HCT116 (cell line): Measurements from ENCODE around the gene HPCAL4. TPM values are rescaled to one million over a fixed set of nuclear protein-coding genes. Genes with fewer than 3 reads are reported as not detected.

Source experiments
- ATAC-seq: fragments of 200-7000 bp; cut with Tn5 transposase; 2 replicates; pipeline ENCODE4 v1.9.1; 2020; ENCODE audit warnings: mild to moderate bottlenecking, moderate library complexity
- BruUV-seq: library from RNA; stranded (reverse); fragments of 400-500 nt; replicated peaks from 2 replicates; lab custom pipeline; 2021; lab: Mats Ljungman, UMichigan
- CTCF ChIA-PET: fragments of 300-600 bp; sonication (Branson Sonifier 250); formaldehyde crosslinking; loops from one replicate; lab custom pipeline; 2021; ENCODE audit warnings: antibody characterized with exemption; lab: Charles Lee
- POLR2A ChIA-PET: fragments of 300-600, 350-600 bp; sonication (Branson Sonifier 250); formaldehyde crosslinking; loops from one replicate; lab custom pipeline; 2021; ENCODE audit warnings: antibody characterized with exemption; lab: Charles Lee
- RAD21 ChIA-PET, 2 experiments: fragments of 300-600 bp; sonication (Branson Sonifier 250); formaldehyde crosslinking; loops; one replicate each; lab custom pipeline; 2023; ENCODE audit warnings: low total read pairs in 2 of 2; ENCODE audit not compliant: uncharacterized antibody in 2 of 2, unreplicated experiment in 2 of 2, low non-redundant PET in 1 of 2; lab: Charles Lee
- DNase-seq: peaks from one replicate; pipeline ENCODE4 v3.0.0-alpha.2; 2010; ENCODE audit warnings: low read depth, low spot score
- H2AFZ ChIP-seq: fragments of 200-600 bp; shearing (Covaris generic), sonication (generic); 2 replicates; pipeline ENCODE4 v1.6.1; 2017; ENCODE audit warnings: low read depth, mixed run types, mixed read lengths, antibody characterized with exemption, low read length; ENCODE audit not compliant: poor library complexity, severe bottlenecking
- H3K27ac ChIP-seq: 2 replicates; pipeline ENCODE4 v1.5.1; 2012; ENCODE audit warnings: low read depth, low read length
- H3K27me3 ChIP-seq: fragments of 200-600 bp; sonication (generic); 2 replicates; pipeline ENCODE4 v1.6.1; 2016; ENCODE audit warnings: mixed run types, low read length, mixed read lengths; ENCODE audit not compliant: insufficient read depth
- H3K36me3 ChIP-seq, 2 experiments: fragments of 200-500 bp in 1 of 2; fragments of 200-600 bp in 1 of 2; sonication (Bioruptor generic) in 1 of 2; sonication (generic) in 1 of 2; 2 replicates each; pipeline versions ENCODE4 v1.5.1 to v1.6.1; 2014 to 2016; ENCODE audit warnings: low read length in 2 of 2, inconsistent platforms in 1 of 2, mixed read lengths in 1 of 2, mixed run types in 1 of 2; ENCODE audit not compliant: insufficient read depth in 2 of 2, control insufficient read depth in 1 of 2
- H3K4me1 ChIP-seq, 2 experiments: fragments of 200-600 bp in 1 of 2; sonication (generic) in 1 of 2; 2 replicates each; pipeline versions ENCODE4 v1.5.1 to v1.6.1; 2012 to 2017; ENCODE audit warnings: low read length in 2 of 2, inconsistent platforms in 1 of 2, mild to moderate bottlenecking in 1 of 2, mixed read lengths in 1 of 2, mixed run types in 1 of 2, moderate library complexity in 1 of 2; ENCODE audit not compliant: insufficient read depth in 2 of 2, control insufficient read depth in 1 of 2
- H3K4me2 ChIP-seq: fragments of 200-600 bp; sonication (generic); 2 replicates; pipeline ENCODE4 v1.6.1; 2017; ENCODE audit warnings: mixed run types, low read length, mixed read lengths
- H3K4me3 ChIP-seq, 2 experiments: fragments of 200-600 bp in 1 of 2; sonication (generic) in 1 of 2; replicated peaks in 1 of 2; 2 replicates each; pipeline ENCODE4 v1.5.1; 2011 to 2016; ENCODE audit warnings: low read length in 2 of 2, control low read depth in 1 of 2, low read depth in 1 of 2, mild to moderate bottlenecking in 1 of 2, mixed read lengths in 1 of 2, mixed run types in 1 of 2
- H3K79me2 ChIP-seq: fragments of 200-600 bp; sonication (generic); 2 replicates; pipeline ENCODE4 v1.6.1; 2017; ENCODE audit warnings: mild to moderate bottlenecking, mixed run types, low read length, moderate library complexity, mixed read lengths; ENCODE audit not compliant: insufficient read depth
- H3K9ac ChIP-seq: fragments of 200-600 bp; sonication (generic); 2 replicates; pipeline ENCODE4 v1.6.1; 2016; ENCODE audit warnings: low read length, mixed read lengths
- H3K9me2 ChIP-seq: fragments of 200-600 bp; sonication (generic), shearing (Covaris generic); 2 replicates; pipeline ENCODE4 v1.6.1; 2017; ENCODE audit warnings: mixed run types, mild to moderate bottlenecking, moderate library complexity; ENCODE audit not compliant: insufficient read depth
- H3K9me3 ChIP-seq, 2 experiments: fragments of 200-500 bp in 1 of 2; fragments of 200-600 bp in 1 of 2; sonication (Bioruptor generic) in 1 of 2; sonication (generic) in 1 of 2; 2 replicates each; pipeline ENCODE4 v1.6.1; 2014 to 2017; ENCODE audit warnings: low read length in 2 of 2, mixed read lengths in 2 of 2, inconsistent platforms in 1 of 2, low read depth in 1 of 2, mild to moderate bottlenecking in 1 of 2, mixed run types in 1 of 2, moderate library complexity in 1 of 2; ENCODE audit not compliant: control insufficient read depth in 1 of 2, insufficient read depth in 1 of 2
- H4K20me1 ChIP-seq: fragments of 200-600 bp; sonication (generic), shearing (Covaris generic); 2 replicates; pipeline ENCODE4 v1.6.1; 2017; ENCODE audit warnings: mixed run types, mild to moderate bottlenecking, moderate library complexity; ENCODE audit not compliant: insufficient read depth
- ATF3 ChIP-seq: IDR thresholded peaks from 2 replicates; pipeline ENCODE4 v1.6.1; 2012
- CBX3 ChIP-seq: IDR thresholded peaks from 2 replicates; pipeline ENCODE4 v1.6.1; 2012; ENCODE audit warnings: low read depth
- EGR1 ChIP-seq: IDR thresholded peaks from 2 replicates; pipeline ENCODE4 v1.6.1; 2012; ENCODE audit warnings: low read depth
- FOSL1 ChIP-seq: IDR thresholded peaks from 2 replicates; pipeline ENCODE4 v1.6.1; 2012; ENCODE audit warnings: low read depth
- SIN3A ChIP-seq: IDR thresholded peaks from 2 replicates; pipeline ENCODE4 v1.6.1; 2012; ENCODE audit warnings: low read depth
- TCF7L2 ChIP-seq: IDR thresholded peaks from 2 replicates; pipeline ENCODE4 v1.7.0; 2011; ENCODE audit warnings: borderline replicate concordance, inconsistent platforms; ENCODE audit not compliant: insufficient read depth, insufficient read length; ENCODE audit errors: extremely low read depth
- ZFX ChIP-seq: fragments of 450-650 bp; IDR thresholded peaks from 2 replicates; pipeline ENCODE4 v1.6.1; 2017
- intact Hi-C: fragments of 100-400 bp; cut with micrococcal nuclease; formaldehyde crosslinking; loops from 2 replicates; pipeline ENCODE4 v1.10.0; 2022
- total RNA-seq: library from RNA; stranded (reverse); gene quantifications from one replicate; pipeline ENCODE4 v1.2.1, GENCODE V29; 2021; ENCODE audit not compliant: unreplicated experiment
- TF ChIP-seq, protein P1 (sequence below), 3 experiments: fragments of 200-600 bp in 1 of 3; sonication (generic) in 1 of 3; IDR thresholded peaks in 2 of 3; conservative IDR thresholded peaks in 1 of 3; 2 replicates each; pipeline ENCODE4 v1.5.1; 2012 to 2017; ENCODE audit warnings: low read depth in 2 of 3, low read length in 2 of 3, antibody characterized with exemption in 1 of 3, borderline replicate concordance in 1 of 3, control low read depth in 1 of 3, mild to moderate bottlenecking in 1 of 3, mixed read lengths in 1 of 3, mixed run types in 1 of 3, moderate library complexity in 1 of 3; ENCODE audit not compliant: insufficient read depth in 1 of 3

The HPCAL4 gene
- total RNA-seq, 1 experiment from 2014 or later = 5.2 TPM

GRCh38 chr1:39688706-39689105 lies 2.5 kb downstream of the HPCAL4 start (continued):
- TF ChIP-seq ATF3 = no peak

DNA sequence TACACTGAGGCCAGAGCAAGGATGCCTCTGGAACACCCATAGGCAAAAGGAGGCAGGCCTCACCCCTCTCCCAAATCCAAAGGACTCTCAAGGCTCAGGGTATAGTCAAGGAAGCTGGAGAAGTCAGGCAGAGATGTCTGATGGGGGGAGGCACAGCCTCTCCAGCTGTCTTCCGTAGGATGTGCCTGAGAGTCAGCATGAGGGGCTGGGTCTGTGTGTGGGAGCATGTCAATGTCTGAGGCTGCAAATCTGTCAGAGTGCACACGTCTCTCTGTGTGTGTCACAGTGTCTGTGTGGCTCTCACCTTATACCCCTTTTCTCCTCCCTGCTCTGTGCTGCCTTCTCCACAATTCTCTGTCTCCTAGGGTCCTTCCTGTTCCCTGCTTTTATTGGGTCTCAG lies 4.0 kb downstream of the HPCAL4 start:
- no peak overlapping the region for H3K4me2 ChIP-seq
- no TSS peak for BruUV-seq
- no peak overlapping the region for H3K9ac ChIP-seq
- intact Hi-C loops = no loop called here
- H2AFZ ChIP-seq = no peak overlapping the region
- H3K9me2 ChIP-seq = no peaks in the 10 kb centered on the region
- DNase-seq = no peak
- H3K79me2 ChIP-seq = no peaks in the 10 kb centered on the region
- H3K27ac ChIP-seq = no peak overlapping the region
- H3K27me3 ChIP-seq = no peaks in the 10 kb centered on the region
- no peaks in the 10 kb centered on the region for H3K36me3 ChIP-seq
- no peak overlapping the region for H3K4me3 ChIP-seq
- POLR2A ChIA-PET = no interaction called here
- RAD21 ChIA-PET = no interaction called here
- TF ChIP-seq EGR1 (no peak), CBX3 (no peak), ZFX (no peak), FOSL1 (no peak), SIN3A (no peak), TCF7L2 (no peak)
- TF ChIP-seq, protein P1, sequence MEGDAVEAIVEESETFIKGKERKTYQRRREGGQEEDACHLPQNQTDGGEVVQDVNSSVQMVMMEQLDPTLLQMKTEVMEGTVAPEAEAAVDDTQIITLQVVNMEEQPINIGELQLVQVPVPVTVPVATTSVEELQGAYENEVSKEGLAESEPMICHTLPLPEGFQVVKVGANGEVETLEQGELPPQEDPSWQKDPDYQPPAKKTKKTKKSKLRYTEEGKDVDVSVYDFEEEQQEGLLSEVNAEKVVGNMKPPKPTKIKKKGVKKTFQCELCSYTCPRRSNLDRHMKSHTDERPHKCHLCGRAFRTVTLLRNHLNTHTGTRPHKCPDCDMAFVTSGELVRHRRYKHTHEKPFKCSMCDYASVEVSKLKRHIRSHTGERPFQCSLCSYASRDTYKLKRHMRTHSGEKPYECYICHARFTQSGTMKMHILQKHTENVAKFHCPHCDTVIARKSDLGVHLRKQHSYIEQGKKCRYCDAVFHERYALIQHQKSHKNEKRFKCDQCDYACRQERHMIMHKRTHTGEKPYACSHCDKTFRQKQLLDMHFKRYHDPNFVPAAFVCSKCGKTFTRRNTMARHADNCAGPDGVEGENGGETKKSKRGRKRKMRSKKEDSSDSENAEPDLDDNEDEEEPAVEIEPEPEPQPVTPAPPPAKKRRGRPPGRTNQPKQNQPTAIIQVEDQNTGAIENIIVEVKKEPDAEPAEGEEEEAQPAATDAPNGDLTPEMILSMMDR (IDR thresholded peaks at IDR 0.05 in 2 of 3, conservative IDR thresholded peaks at IDR 0.05 in 1 of 3; ENCODE audit: borderline replicate concordance in 1 of 3, insufficient read depth in 1 of 3, low read depth in 2 of 3, low read length in 2 of 3) = no peak
- no peaks in the 10 kb centered on the region for H4K20me1 ChIP-seq
- ATAC-seq = no peak
- no peaks in the 10 kb centered on the region for H3K9me3 ChIP-seq
- H3K4me1 ChIP-seq = peaks cover 3 to 20% of the 10 kb centered on the region in 2 experiments; a peak in 2 of 4 replicates
- CTCF ChIA-PET = no interaction called here
